Transverse colon (tissue), 4 donors: ENCODE results near the gene PHF20. TPM values are rescaled to one million over a fixed set of nuclear protein-coding genes. Genes with fewer than 3 reads are reported as not detected.

Source experiments
- DNase-seq: peaks from one replicate; pipeline ENCODE4 v3.0.0-alpha.2; 2019
- H3K27ac ChIP-seq, 4 donors: fragments of 200-600 bp; sonication (generic); 2 replicates each; pipeline ENCODE4 v1.5.1; 2016 to 2018; ENCODE audit warnings: inconsistent platforms in 4 of 4
- H3K27me3 ChIP-seq: fragments of 200-600 bp; sonication (generic); 2 replicates; pipeline ENCODE4 v1.5.1; 2017; ENCODE audit warnings: inconsistent platforms
- H3K36me3 ChIP-seq, 4 donors: fragments of 200-600 bp; sonication (generic); 2 replicates each; pipeline ENCODE4 v1.5.1; 2017 to 2019; ENCODE audit warnings: inconsistent platforms in 4 of 4
- H3K4me1 ChIP-seq, 4 donors: fragments of 200-600 bp; sonication (generic); 2 replicates each; pipeline ENCODE4 v1.5.1; 2017 to 2020; ENCODE audit warnings: inconsistent platforms in 4 of 4
- H3K4me3 ChIP-seq, 4 donors: fragments of 200-600 bp; sonication (generic); 1 replicate in 1 of 4; 2 replicates in 3 of 4; pipeline versions ENCODE4 v1.5.1 to v1.6.1; 2017 to 2019; ENCODE audit warnings: inconsistent platforms in 4 of 4
- H3K9me3 ChIP-seq, 2 donors: fragments of 200-600 bp; sonication (generic); 2 replicates each; pipeline ENCODE4 v1.5.1; 2017 to 2019; ENCODE audit warnings: inconsistent platforms in 2 of 2
- EP300 ChIP-seq: sonication (generic); formaldehyde crosslinking; IDR thresholded peaks from one replicate; pipeline ENCODE4 v1.6.1; 2017; ENCODE audit warnings: antibody characterized with exemption, low read depth
- POLR2A ChIP-seq: fragments of 450-650 bp; IDR thresholded peaks from one replicate; pipeline ENCODE4 v1.6.1; 2016; ENCODE audit warnings: antibody characterized with exemption, mild to moderate bottlenecking, moderate library complexity
- POLR2AphosphoS5 ChIP-seq, 3 donors: sonication (generic); formaldehyde crosslinking; IDR thresholded peaks; one replicate each; pipeline ENCODE4 v1.6.1; 2016; ENCODE audit warnings: antibody characterized with exemption in 3 of 3
- WGBS, 2 donors: methylation state at CpG; one replicate each; pipeline ENCODE4 v1.1.5; 2018; ENCODE audit warnings: low coverage in 1 of 2; 5-methylcytosine and 5-hydroxymethylcytosine counted together
- in situ Hi-C, 4 donors: fragments of 200-750 bp; cut with MboI; loops; one replicate each; pipeline versions ENCODE4 v1.15.0 to v1.15.1; 2017; ENCODE audit warnings: low sequenced_read_pairs in 3 of 4, low pct_ligation_motif_present in 1 of 4, low pct_unique_long_range_greater_than_20kb in 1 of 4
- intact Hi-C: fragments of 100-400 bp; cut with DNase I; formaldehyde crosslinking; loops from one replicate; pipeline ENCODE4 v1.15.1; 2023; ENCODE audit warnings: low total_unique reads
- total RNA-seq, 4 donors: library from RNA; depleted of rRNA; stranded (reverse); fragments of >200 nt; gene quantifications; one replicate each; pipeline ENCODE4 v1.1.0, GENCODE V29; 2016
- TF ChIP-seq, protein P1 (sequence below), 5 experiments: fragments of 200-600 bp in 3 of 5; fragments of 450-650 bp in 2 of 5; sonication (generic) in 3 of 5; IDR thresholded peaks; 1 replicate in 2 of 5; 2 replicates in 3 of 5; pipeline ENCODE4 v1.5.1; 2016 to 2017; ENCODE audit warnings: antibody characterized with exemption in 5 of 5, inconsistent platforms in 3 of 5, mild to moderate bottlenecking in 2 of 5, moderate library complexity in 1 of 5

The PHF20 gene
- total RNA-seq, 4 donors from 2014 or later: 20.6 to 88.6 (median 43.1) TPM

DNA sequence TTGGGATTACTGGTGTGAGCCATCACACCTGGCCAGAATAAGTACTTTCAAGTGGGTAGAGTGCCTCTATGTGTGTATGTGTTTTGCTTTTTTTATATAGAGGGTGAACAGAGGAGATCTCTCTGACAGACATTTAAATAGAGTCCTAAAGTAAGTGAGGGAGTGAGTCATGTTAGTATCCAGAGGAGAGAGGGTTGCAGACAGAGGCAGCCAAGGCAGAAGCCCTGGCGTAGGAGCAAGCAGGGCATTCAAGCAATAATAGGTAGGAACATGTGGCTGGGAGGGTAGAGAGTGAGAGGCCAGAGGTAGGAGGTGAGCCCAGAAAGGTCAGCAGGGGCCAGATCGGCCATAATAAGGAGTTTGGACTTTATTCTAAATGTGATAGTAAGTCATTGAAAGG, 48.9 kb downstream of the PHF20 start:
- no peak overlapping the region for H3K27ac ChIP-seq
- in situ Hi-C loops: no loop called here
- 84 to 95% methylated on average over 2 of the region's 2 CpGs for WGBS, 2 donors

DNA sequence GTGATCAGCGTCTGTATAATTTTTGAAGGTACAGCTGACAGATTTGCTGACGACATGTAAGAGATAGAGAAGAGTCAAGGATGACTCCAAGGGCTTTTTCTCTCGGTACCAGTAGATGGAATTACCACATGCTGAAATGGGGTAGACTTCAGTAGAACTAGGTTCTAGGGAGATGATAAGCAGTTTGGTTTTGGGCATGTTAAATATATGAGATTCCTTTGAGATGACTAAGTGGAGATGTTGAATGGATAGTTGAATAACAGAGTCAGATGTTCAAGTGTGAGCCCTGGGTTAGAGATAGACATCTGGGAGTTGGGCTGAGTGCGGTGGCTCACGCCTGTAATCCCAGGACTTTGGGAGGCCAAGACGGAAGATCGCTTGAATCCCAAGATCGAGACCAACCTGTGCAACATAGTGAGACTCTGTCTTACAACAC, 50.0 kb downstream of the PHF20 start:
- Histone ChIP-seq H3K27ac (no peak overlapping the region), H3K4me3 (no peak overlapping the region), H3K4me1 (peaks cover 0 to 27% (median 9%) of the 10 kb centered on the region in 4 donors), H3K36me3 (no peaks in the 10 kb centered on the region), H3K27me3 (no peaks in the 10 kb centered on the region), H3K9me3 (no peaks in the 10 kb centered on the region)
- TF ChIP-seq, protein P1, sequence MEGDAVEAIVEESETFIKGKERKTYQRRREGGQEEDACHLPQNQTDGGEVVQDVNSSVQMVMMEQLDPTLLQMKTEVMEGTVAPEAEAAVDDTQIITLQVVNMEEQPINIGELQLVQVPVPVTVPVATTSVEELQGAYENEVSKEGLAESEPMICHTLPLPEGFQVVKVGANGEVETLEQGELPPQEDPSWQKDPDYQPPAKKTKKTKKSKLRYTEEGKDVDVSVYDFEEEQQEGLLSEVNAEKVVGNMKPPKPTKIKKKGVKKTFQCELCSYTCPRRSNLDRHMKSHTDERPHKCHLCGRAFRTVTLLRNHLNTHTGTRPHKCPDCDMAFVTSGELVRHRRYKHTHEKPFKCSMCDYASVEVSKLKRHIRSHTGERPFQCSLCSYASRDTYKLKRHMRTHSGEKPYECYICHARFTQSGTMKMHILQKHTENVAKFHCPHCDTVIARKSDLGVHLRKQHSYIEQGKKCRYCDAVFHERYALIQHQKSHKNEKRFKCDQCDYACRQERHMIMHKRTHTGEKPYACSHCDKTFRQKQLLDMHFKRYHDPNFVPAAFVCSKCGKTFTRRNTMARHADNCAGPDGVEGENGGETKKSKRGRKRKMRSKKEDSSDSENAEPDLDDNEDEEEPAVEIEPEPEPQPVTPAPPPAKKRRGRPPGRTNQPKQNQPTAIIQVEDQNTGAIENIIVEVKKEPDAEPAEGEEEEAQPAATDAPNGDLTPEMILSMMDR (IDR thresholded peaks at IDR 0.05): no peak
- TF ChIP-seq POLR2AphosphoS5 (IDR thresholded peaks at IDR 0.05) (no peak), POLR2A (no peak), EP300 (no peak)
- no peak for DNase-seq
- intact Hi-C loops: no loop called here
- WGBS, 2 donors: 91 to 94% methylated on average over 8 of the region's 8 CpGs
- in situ Hi-C loops: no loop called here

More for the DNA sequence above, 48.9 kb downstream of the PHF20 start:
- TF ChIP-seq, protein P1 (IDR thresholded peaks at IDR 0.05): no peak
- no peak for TF ChIP-seq EP300
- no peak for TF ChIP-seq POLR2A
- TF ChIP-seq POLR2AphosphoS5 (IDR thresholded peaks at IDR 0.05): no peak
- intact Hi-C loops: no loop called here
- Histone ChIP-seq H3K4me3 (no peak overlapping the region), H3K9me3 (no peaks in the 10 kb centered on the region), H3K4me1 (peaks cover 0 to 27% (median 9%) of the 10 kb centered on the region in 4 donors), H3K36me3 (no peaks in the 10 kb centered on the region), H3K27me3 (no peaks in the 10 kb centered on the region)
- no peak for DNase-seq

DNA sequence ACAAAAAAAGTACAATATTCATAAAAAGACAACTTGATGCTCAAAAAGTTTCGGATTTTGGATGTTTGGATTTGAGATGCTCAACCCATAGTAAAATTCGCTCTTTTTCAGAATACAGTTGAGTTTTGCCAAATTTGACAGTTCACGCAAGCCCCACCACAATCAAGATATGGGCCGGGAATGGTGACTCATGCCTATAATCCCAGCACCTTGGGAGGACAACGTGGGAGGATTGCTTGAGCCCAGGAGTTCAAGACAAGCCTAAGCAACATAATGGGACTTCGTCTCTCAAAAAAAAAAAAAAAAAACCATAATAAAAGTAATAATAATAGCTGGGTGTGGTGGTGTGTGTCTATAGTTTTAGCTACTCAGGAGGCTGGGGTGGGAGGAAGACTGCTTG, 51.3 kb downstream of the PHF20 start:
- H3K27me3 ChIP-seq: no peaks in the 10 kb centered on the region
- H3K36me3 ChIP-seq: no peaks in the 10 kb centered on the region
- peaks cover 0 to 27% (median 9%) of the 10 kb centered on the region in 4 donors for H3K4me1 ChIP-seq
- 93 to 96% methylated on average over 4 to 6 of the region's 6 CpGs for WGBS, 2 donors
- in situ Hi-C loops (no loop called here), intact Hi-C loops (no loop called here)
- H3K4me3 ChIP-seq: no peak overlapping the region
- H3K9me3 ChIP-seq: no peaks in the 10 kb centered on the region
- no peak for DNase-seq
- no peak overlapping the region for H3K27ac ChIP-seq
- TF ChIP-seq POLR2A (no peak), EP300 (no peak)

DNA sequence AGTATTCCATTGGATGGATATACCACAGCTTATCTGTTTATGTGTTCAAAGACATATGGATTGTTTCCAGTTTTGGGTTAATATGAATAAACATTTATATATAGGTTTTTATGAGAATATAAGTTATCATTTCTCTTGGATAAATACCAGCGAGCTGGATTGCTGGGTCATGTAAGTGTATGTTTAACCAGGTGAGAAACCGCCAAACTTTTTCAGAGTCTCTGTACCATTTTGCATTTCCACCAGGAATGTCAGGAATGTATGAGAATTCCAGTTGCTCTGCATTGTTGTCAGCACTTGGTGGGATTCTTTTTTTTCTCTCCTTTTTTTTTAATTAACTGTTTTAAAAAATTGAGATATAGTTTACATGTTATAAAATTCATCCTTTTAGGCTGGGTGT, 52.1 kb downstream of the PHF20 start:
- no peaks in the 10 kb centered on the region for H3K9me3 ChIP-seq
- in situ Hi-C loops (no loop called here), intact Hi-C loops (no loop called here)
- no peaks in the 10 kb centered on the region for H3K27me3 ChIP-seq
- 76 to 81% methylated on average over 2 of the region's 2 CpGs for WGBS, 2 donors
- H3K4me1 ChIP-seq: peaks cover 0 to 21% (median 9%) of the 10 kb centered on the region in 4 donors
- no peak overlapping the region for H3K27ac ChIP-seq
- H3K4me3 ChIP-seq: no peak overlapping the region
- DNase-seq: no peak
- TF ChIP-seq, protein P1 (IDR thresholded peaks at IDR 0.05): no peak
- TF ChIP-seq EP300 (no peak), POLR2AphosphoS5 (IDR thresholded peaks at IDR 0.05) (no peak), POLR2A (no peak)
- H3K36me3 ChIP-seq: no peaks in the 10 kb centered on the region
